ENCODE measurements around the gene SPEM1.
"Not testable (repeated sequence)": the region's sequence is repeated elsewhere in the genome, so short reads cannot be mapped to it uniquely, and the experiment has no call there.

Gene SPEM1

GRCh38 chr17:7441266-7441665 lies 21.1 kb downstream of the SPEM1 start:
- no peak for DNase-seq (ENCODE audit: low read depth in 2 of 2)

- DNase-seq (ENCODE audit: low read depth in 2 of 2): no peak
These were observed 22.0 kb downstream of the SPEM1 start for GRCh38 chr17:7442142-7442541.

GRCh38 chr17:7443499-7444485 lies 23.7 kb downstream of the SPEM1 start:
- DNase-seq (ENCODE audit: low read depth in 2 of 2): no peak

GRCh38 chr17:7444682-7445618 lies 24.8 kb downstream of the SPEM1 start, which contains the start of gene CHRNB1:
Gene CHRNB1, plus strand, starts transcription at chr17:7445061. Its CDS starts 67 bp downstream, at chr17:7445128.
- DNase-seq (ENCODE audit: low read depth in 2 of 2): no peak

GRCh38 chr17:7445619-7445968 lies 25.5 kb downstream of the SPEM1 start:
- DNase-seq (ENCODE audit: low read depth in 2 of 2): no peak

GRCh38 chr17:7448461-7448860 lies 28.3 kb downstream of the SPEM1 start:
- no peak for DNase-seq (ENCODE audit: low read depth in 2 of 2)

GRCh38 chr17:7459961-7460545 lies 39.9 kb downstream of the SPEM1 start:
- no peak for DNase-seq (ENCODE audit: low read depth in 2 of 2)

GRCh38 chr17:7460850-7461660 lies 40.9 kb downstream of the SPEM1 start:
- DNase-seq (ENCODE audit: low read depth in 2 of 2): no peak

- DNase-seq (ENCODE audit: low read depth in 2 of 2): no peak
These were observed 42.6 kb downstream of the SPEM1 start for GRCh38 chr17:7462474-7463371.

- no peak for DNase-seq (ENCODE audit: low read depth in 2 of 2)
These were observed 43.3 kb downstream of the SPEM1 start for GRCh38 chr17:7463372-7463846.

GRCh38 chr17:7464081-7464480 lies 44.0 kb downstream of the SPEM1 start:
- DNase-seq (ENCODE audit: low read depth in 2 of 2): no peak

- DNase-seq (ENCODE audit: low read depth in 2 of 2): no peak
These were observed 45.6 kb downstream of the SPEM1 start for GRCh38 chr17:7465597-7466275.

GRCh38 chr17:7466318-7466638 lies 46.2 kb downstream of the SPEM1 start:
- DNase-seq (ENCODE audit: low read depth in 2 of 2): no peak

- DNase-seq (ENCODE audit: low read depth in 2 of 2): no peak
These were observed 46.7 kb downstream of the SPEM1 start for GRCh38 chr17:7466639-7467341.

- DNase-seq (ENCODE audit: low read depth in 2 of 2): no peak
These were observed 47.4 kb downstream of the SPEM1 start for GRCh38 chr17:7467498-7467897.

GRCh38 chr17:7468290-7468689 lies 48.2 kb downstream of the SPEM1 start:
- DNase-seq (ENCODE audit: low read depth in 2 of 2): no peak

- no peak for DNase-seq (ENCODE audit: low read depth in 2 of 2)
These were observed 48.8 kb downstream of the SPEM1 start for GRCh38 chr17:7468804-7469389.

- not testable (repeated sequence) for DNase-seq (ENCODE audit: low read depth in 2 of 2)
These were observed 49.7 kb downstream of the SPEM1 start for GRCh38 chr17:7469843-7470242.
